H1 (cell line): ENCODE results near the gene FHL1. TPM values are rescaled to one million over a fixed set of nuclear protein-coding genes. Genes with fewer than 3 reads are reported as not detected.

Experiments used
- BACH1 ChIP-seq: IDR thresholded peaks from 2 replicates; pipeline ENCODE4 v1.6.1; 2012; ENCODE audit warnings: low read length, improper control_type of control experiment
- CEBPB ChIP-seq: IDR thresholded peaks from 2 replicates; pipeline ENCODE4 v1.6.1; 2012; ENCODE audit warnings: low read depth, low read length
- EGR1 ChIP-seq: IDR thresholded peaks from 2 replicates; pipeline ENCODE4 v1.6.1; 2011; ENCODE audit warnings: low read depth, low read length, borderline replicate concordance
- EP300 ChIP-seq, 2 experiments: IDR thresholded peaks; 1 replicate in 1 of 2; 2 replicates in 1 of 2; pipeline ENCODE4 v1.6.1; 2011 to 2012; ENCODE audit warnings: low read depth in 2 of 2, low read length in 2 of 2, mild to moderate bottlenecking in 2 of 2, borderline replicate concordance in 1 of 2, inconsistent platforms in 1 of 2, moderate library complexity in 1 of 2
- polyA plus RNA-seq, 7 experiments: library from polyadenylated mRNA; depleted of rRNA in 3 of 7; stranded (reverse) in 5 of 7; unstranded in 2 of 7; fragments of >200 nt in 5 of 7; fragments of 200-250 nt in 2 of 7; gene quantifications; 1 replicate in 5 of 7; 2 replicates in 1 of 7; 4 replicates in 1 of 7; pipeline versions ENCODE4 v1.2.1 to v1.2.3, GENCODE V29; 2011 to 2013; ENCODE audit warnings: missing spikeins in 2 of 7, mixed read lengths in 2 of 7
- total RNA-seq: library from RNA; stranded (reverse); fragmentation: NEBNext Ultra II Directional; extraction: Animal tissue kit (Norgen Biotek cat#: 25700); gene quantifications from 2 replicates; pipeline ENCODE4 v1.2.1, GENCODE V29; 2021
- TF ChIP-seq, protein P1 (sequence below): fragments of 300-600 bp; sonication (generic); IDR thresholded peaks from 2 replicates; pipeline ENCODE4 v1.7.1; 2012; ENCODE audit warnings: low read length, moderate library complexity, mild to moderate bottlenecking, inconsistent platforms; ENCODE audit not compliant: insufficient replicate concordance

Gene FHL1
- total and polyA plus RNA-seq, 2 of the 8 experiments (the other 6 are each of a cell fraction or from before 2014, with no cell fraction given): 45.0 to 56.5 TPM

- TF ChIP-seq, protein P1, sequence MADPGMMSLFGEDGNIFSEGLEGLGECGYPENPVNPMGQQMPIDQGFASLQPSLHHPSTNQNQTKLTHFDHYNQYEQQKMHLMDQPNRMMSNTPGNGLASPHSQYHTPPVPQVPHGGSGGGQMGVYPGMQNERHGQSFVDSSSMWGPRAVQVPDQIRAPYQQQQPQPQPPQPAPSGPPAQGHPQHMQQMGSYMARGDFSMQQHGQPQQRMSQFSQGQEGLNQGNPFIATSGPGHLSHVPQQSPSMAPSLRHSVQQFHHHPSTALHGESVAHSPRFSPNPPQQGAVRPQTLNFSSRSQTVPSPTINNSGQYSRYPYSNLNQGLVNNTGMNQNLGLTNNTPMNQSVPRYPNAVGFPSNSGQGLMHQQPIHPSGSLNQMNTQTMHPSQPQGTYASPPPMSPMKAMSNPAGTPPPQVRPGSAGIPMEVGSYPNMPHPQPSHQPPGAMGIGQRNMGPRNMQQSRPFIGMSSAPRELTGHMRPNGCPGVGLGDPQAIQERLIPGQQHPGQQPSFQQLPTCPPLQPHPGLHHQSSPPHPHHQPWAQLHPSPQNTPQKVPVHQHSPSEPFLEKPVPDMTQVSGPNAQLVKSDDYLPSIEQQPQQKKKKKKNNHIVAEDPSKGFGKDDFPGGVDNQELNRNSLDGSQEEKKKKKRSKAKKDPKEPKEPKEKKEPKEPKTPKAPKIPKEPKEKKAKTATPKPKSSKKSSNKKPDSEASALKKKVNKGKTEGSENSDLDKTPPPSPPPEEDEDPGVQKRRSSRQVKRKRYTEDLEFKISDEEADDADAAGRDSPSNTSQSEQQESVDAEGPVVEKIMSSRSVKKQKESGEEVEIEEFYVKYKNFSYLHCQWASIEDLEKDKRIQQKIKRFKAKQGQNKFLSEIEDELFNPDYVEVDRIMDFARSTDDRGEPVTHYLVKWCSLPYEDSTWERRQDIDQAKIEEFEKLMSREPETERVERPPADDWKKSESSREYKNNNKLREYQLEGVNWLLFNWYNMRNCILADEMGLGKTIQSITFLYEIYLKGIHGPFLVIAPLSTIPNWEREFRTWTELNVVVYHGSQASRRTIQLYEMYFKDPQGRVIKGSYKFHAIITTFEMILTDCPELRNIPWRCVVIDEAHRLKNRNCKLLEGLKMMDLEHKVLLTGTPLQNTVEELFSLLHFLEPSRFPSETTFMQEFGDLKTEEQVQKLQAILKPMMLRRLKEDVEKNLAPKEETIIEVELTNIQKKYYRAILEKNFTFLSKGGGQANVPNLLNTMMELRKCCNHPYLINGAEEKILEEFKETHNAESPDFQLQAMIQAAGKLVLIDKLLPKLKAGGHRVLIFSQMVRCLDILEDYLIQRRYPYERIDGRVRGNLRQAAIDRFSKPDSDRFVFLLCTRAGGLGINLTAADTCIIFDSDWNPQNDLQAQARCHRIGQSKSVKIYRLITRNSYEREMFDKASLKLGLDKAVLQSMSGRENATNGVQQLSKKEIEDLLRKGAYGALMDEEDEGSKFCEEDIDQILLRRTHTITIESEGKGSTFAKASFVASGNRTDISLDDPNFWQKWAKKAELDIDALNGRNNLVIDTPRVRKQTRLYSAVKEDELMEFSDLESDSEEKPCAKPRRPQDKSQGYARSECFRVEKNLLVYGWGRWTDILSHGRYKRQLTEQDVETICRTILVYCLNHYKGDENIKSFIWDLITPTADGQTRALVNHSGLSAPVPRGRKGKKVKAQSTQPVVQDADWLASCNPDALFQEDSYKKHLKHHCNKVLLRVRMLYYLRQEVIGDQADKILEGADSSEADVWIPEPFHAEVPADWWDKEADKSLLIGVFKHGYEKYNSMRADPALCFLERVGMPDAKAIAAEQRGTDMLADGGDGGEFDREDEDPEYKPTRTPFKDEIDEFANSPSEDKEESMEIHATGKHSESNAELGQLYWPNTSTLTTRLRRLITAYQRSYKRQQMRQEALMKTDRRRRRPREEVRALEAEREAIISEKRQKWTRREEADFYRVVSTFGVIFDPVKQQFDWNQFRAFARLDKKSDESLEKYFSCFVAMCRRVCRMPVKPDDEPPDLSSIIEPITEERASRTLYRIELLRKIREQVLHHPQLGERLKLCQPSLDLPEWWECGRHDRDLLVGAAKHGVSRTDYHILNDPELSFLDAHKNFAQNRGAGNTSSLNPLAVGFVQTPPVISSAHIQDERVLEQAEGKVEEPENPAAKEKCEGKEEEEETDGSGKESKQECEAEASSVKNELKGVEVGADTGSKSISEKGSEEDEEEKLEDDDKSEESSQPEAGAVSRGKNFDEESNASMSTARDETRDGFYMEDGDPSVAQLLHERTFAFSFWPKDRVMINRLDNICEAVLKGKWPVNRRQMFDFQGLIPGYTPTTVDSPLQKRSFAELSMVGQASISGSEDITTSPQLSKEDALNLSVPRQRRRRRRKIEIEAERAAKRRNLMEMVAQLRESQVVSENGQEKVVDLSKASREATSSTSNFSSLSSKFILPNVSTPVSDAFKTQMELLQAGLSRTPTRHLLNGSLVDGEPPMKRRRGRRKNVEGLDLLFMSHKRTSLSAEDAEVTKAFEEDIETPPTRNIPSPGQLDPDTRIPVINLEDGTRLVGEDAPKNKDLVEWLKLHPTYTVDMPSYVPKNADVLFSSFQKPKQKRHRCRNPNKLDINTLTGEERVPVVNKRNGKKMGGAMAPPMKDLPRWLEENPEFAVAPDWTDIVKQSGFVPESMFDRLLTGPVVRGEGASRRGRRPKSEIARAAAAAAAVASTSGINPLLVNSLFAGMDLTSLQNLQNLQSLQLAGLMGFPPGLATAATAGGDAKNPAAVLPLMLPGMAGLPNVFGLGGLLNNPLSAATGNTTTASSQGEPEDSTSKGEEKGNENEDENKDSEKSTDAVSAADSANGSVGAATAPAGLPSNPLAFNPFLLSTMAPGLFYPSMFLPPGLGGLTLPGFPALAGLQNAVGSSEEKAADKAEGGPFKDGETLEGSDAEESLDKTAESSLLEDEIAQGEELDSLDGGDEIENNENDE: no peak
- TF ChIP-seq EGR1 (no peak), EP300 (IDR thresholded peaks at IDR 0.05; ENCODE audit: borderline replicate concordance in 1 of 2, low read depth in 2 of 2, low read length in 2 of 2) (no peak), CEBPB (no peak), BACH1 (no peak)
Observed at GRCh38 chrX:136199365-136199764, 52.0 kb downstream of the FHL1 start (continued).
